Endothelial cell of umbilical vein (primary cell): ENCODE results near the gene MARVELD1. TPM values are rescaled to one million over a fixed set of nuclear protein-coding genes. Genes with fewer than 3 reads are reported as not detected.

Experiments used
- BruUV-seq: library from RNA; stranded (reverse); fragments of 400-500 nt; replicated peaks from 2 replicates; lab custom pipeline; 2021; lab: Mats Ljungman, UMichigan
- CTCF ChIA-PET: fragments of 300-600, 350-600 bp; sonication (Branson Sonifier 250); formaldehyde crosslinking; loops from one replicate; lab custom pipeline; 2021; ENCODE audit warnings: antibody characterized with exemption, inconsistent platforms; lab: Charles Lee
- POLR2A ChIA-PET: fragments of 300-600, 350-600 bp; sonication (Branson Sonifier 250); formaldehyde crosslinking; loops from one replicate; lab custom pipeline; 2021; ENCODE audit warnings: antibody characterized with exemption, inconsistent platforms; lab: Charles Lee
- DNase-seq: peaks from one replicate; pipeline ENCODE4 v3.0.0-alpha.2; 2011; ENCODE audit warnings: low read depth, low spot score
- FAIRE-seq: peaks from 2 replicates; lab custom pipeline; 2011; peaks lifted over from hg19 to GRCh38; lab: Jason Lieb, UNC
- H2AFZ ChIP-seq: 2 replicates; pipeline ENCODE4 v1.6.0; 2012; ENCODE audit warnings: low read depth, low read length, control low read depth, inconsistent platforms
- H3K27ac ChIP-seq: 2 replicates; pipeline ENCODE4 v1.5.1; 2011; ENCODE audit warnings: low read depth, mild to moderate bottlenecking, control low read depth, low read length, moderate library complexity; ENCODE audit not compliant: insufficient read depth
- H3K27me3 ChIP-seq, 2 experiments: 2 replicates each; pipeline versions ENCODE4 v1.6.0 to v1.6.1; 2011; ENCODE audit warnings: low read length in 2 of 2, mixed read lengths in 1 of 2; ENCODE audit not compliant: control insufficient read depth in 2 of 2, insufficient read depth in 2 of 2
- H3K36me3 ChIP-seq, 2 experiments: 2 replicates in 1 of 2; 3 replicates in 1 of 2; pipeline ENCODE4 v1.5.1; 2011; ENCODE audit warnings: low read length in 2 of 2, mild to moderate bottlenecking in 1 of 2, moderate library complexity in 1 of 2; ENCODE audit not compliant: control insufficient read depth in 2 of 2, insufficient read depth in 2 of 2; ENCODE audit errors: extremely low read depth in 1 of 2
- H3K4me1 ChIP-seq: 3 replicates; pipeline ENCODE4 v1.5.1; 2011; ENCODE audit warnings: mild to moderate bottlenecking, low read length; ENCODE audit not compliant: control insufficient read depth, insufficient read depth; ENCODE audit errors: extremely low read depth
- H3K4me2 ChIP-seq: 2 replicates; pipeline ENCODE4 v1.6.1; 2011; ENCODE audit warnings: low read length, control low read depth, mixed read lengths; ENCODE audit not compliant: insufficient read depth
- H3K4me3 ChIP-seq, 3 experiments: fragments of 200-600 bp in 1 of 3; sonication (generic), shearing (Covaris generic) in 1 of 3; replicated peaks in 1 of 3; 2 replicates each; pipeline ENCODE4 v1.5.1; 2011 to 2016; ENCODE audit warnings: control low read depth in 3 of 3, low read length in 3 of 3, mild to moderate bottlenecking in 2 of 3, inconsistent platforms in 1 of 3, low read depth in 1 of 3, moderate library complexity in 1 of 3; ENCODE audit not compliant: insufficient read depth in 1 of 3
- H3K79me2 ChIP-seq: 2 replicates; pipeline ENCODE4 v1.6.0; 2012; ENCODE audit warnings: low read length, inconsistent platforms; ENCODE audit not compliant: control insufficient read depth, insufficient read depth
- H3K9ac ChIP-seq: replicated peaks from 2 replicates; pipeline ENCODE3; 2011; ENCODE audit warnings: low read length, control low read depth; ENCODE audit not compliant: insufficient read depth; ENCODE audit errors: extremely low read depth
- H3K9me1 ChIP-seq: replicated peaks from 3 replicates; pipeline ENCODE4 v1.6.0; 2011; ENCODE audit warnings: mild to moderate bottlenecking, low read length; ENCODE audit not compliant: control insufficient read depth, insufficient read depth; ENCODE audit errors: extremely low read depth
- H3K9me3 ChIP-seq: replicated peaks from 2 replicates; pipeline ENCODE4 v1.5.1; 2012; ENCODE audit warnings: low read length, inconsistent platforms; ENCODE audit not compliant: control insufficient read depth, insufficient read depth
- H4K20me1 ChIP-seq: replicated peaks from 2 replicates; pipeline ENCODE3; 2011; ENCODE audit warnings: mild to moderate bottlenecking, low read length; ENCODE audit not compliant: control insufficient read depth, insufficient read depth; ENCODE audit errors: extremely low read depth
- EZH2 ChIP-seq: IDR thresholded peaks from 2 replicates; pipeline ENCODE4 v1.6.1; 2012; ENCODE audit warnings: borderline replicate concordance, low read depth, mild to moderate bottlenecking, moderate library complexity, low read length, inconsistent platforms; ENCODE audit not compliant: severe bottlenecking
- FOS ChIP-seq: IDR thresholded peaks from 2 replicates; pipeline ENCODE4 v1.6.1; 2011; ENCODE audit warnings: mild to moderate bottlenecking, low read length, moderate library complexity, borderline replicate concordance; ENCODE audit not compliant: insufficient read depth
- GATA2 ChIP-seq: IDR thresholded peaks from 2 replicates; pipeline ENCODE4 v1.7.0; 2011; ENCODE audit warnings: low read depth, mild to moderate bottlenecking, moderate library complexity, mixed read lengths, low read length; ENCODE audit not compliant: insufficient read length, insufficient read depth
- JUN ChIP-seq: IDR thresholded peaks from 2 replicates; pipeline ENCODE4 v1.6.1; 2011; ENCODE audit warnings: borderline replicate concordance, low read depth; ENCODE audit not compliant: insufficient read length, insufficient read depth
- MYC ChIP-seq: IDR thresholded peaks from one replicate; pipeline ENCODE4 v1.6.1; 2011; ENCODE audit warnings: mild to moderate bottlenecking, low read depth, low read length
- POLR2A ChIP-seq: IDR thresholded peaks from 2 replicates; pipeline ENCODE4 v1.6.1; 2012; ENCODE audit warnings: low read depth, mild to moderate bottlenecking, control low read depth, low read length
- POLR2AphosphoS5 ChIP-seq: IDR thresholded peaks from 2 replicates; pipeline ENCODE4 v1.6.1; 2012; ENCODE audit warnings: low read depth, mild to moderate bottlenecking, control low read depth, low read length, moderate library complexity; ENCODE audit not compliant: insufficient read depth
- dilution Hi-C: fragments of 300-500 bp; cut with MboI; formaldehyde crosslinking; loops from one replicate; pipeline ENCODE4 v1.15.0; 2019; ENCODE audit warnings: low sequenced_read_pairs; ENCODE audit not compliant: extremely low pct_ligation_motif_present
- intact Hi-C: fragments of 100-400 bp; cut with micrococcal nuclease; formaldehyde crosslinking; loops from one replicate; pipeline ENCODE4 v1.10.0; 2022
- polyA plus RNA-seq, 4 experiments: library from polyadenylated mRNA; depleted of rRNA in 3 of 4; stranded (reverse) in 3 of 4; unstranded in 1 of 4; fragments of >200 nt; gene quantifications; 2 replicates each; pipeline versions ENCODE4 v1.2.1 to v1.2.3, GENCODE V29; 2011 to 2012; ENCODE audit warnings: missing spikeins in 1 of 4
- total RNA-seq: library from RNA; stranded (reverse); gene quantifications from 2 replicates; pipeline ENCODE4 v1.2.3, GENCODE V29; 2021
- TF ChIP-seq, protein P1 (sequence below): IDR thresholded peaks from 2 replicates; pipeline ENCODE4 v1.6.1; 2011; ENCODE audit not compliant: insufficient read depth, insufficient read length
- TF ChIP-seq, protein P2 (sequence below), 2 donors: IDR thresholded peaks; 1 replicate in 1 of 2; 2 replicates in 1 of 2; pipeline ENCODE4 v1.5.1; 2011; ENCODE audit warnings: low read length in 2 of 2, mild to moderate bottlenecking in 2 of 2, moderate library complexity in 2 of 2, control low read depth in 1 of 2, inconsistent platforms in 1 of 2, low read depth in 1 of 2; ENCODE audit not compliant: insufficient read depth in 1 of 2; ENCODE audit errors: extremely low read depth in 1 of 2

MARVELD1 gene
- total and polyA plus RNA-seq, 2 donors (not counting 3 experiments of a cell fraction or from before 2014, with no cell fraction given), result 67.3 to 78.3 TPM

GRCh38 chr10:97724341-97724941 lies 10.9 kb downstream of the MARVELD1 start:
- Histone ChIP-seq H3K9me3 (no peaks in the 10 kb centered on the region), H3K4me2 (no peak overlapping the region), H3K27me3 (no peaks in the 10 kb centered on the region), H3K4me3 (no peak overlapping the region), H3K27ac (no peak overlapping the region), H4K20me1 (no peaks in the 10 kb centered on the region), H3K4me1 (peaks cover 8% of the 10 kb centered on the region), H3K9ac (no peak overlapping the region), H2AFZ (no peak overlapping the region), H3K79me2 (no peaks in the 10 kb centered on the region), H3K9me1 (no peaks in the 10 kb centered on the region), H3K36me3 (no peaks in the 10 kb centered on the region)
- ChIA-PET CTCF (interaction anchor here (1.3 to 21.8 kb wide), 5 partner anchors 9 to 47 kb away, joined by 4 to 863 read pairs (median 8); partner anchors contain the start of genes AVPI1 and MARVELD1), POLR2A (interaction anchor here (0.7 kb wide), 1 partner anchor 1723 kb away, joined by 5 read pairs; no protein-coding TSS in a partner anchor)
- TF ChIP-seq POLR2AphosphoS5 (no peak), JUN (no peak), EZH2 (no peak), GATA2 (no peak), POLR2A (no peak), MYC (no peak), FOS (no peak)
- TF ChIP-seq, protein P1, sequence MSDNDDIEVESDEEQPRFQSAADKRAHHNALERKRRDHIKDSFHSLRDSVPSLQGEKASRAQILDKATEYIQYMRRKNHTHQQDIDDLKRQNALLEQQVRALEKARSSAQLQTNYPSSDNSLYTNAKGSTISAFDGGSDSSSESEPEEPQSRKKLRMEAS, result no peak
- TF ChIP-seq, protein P2, sequence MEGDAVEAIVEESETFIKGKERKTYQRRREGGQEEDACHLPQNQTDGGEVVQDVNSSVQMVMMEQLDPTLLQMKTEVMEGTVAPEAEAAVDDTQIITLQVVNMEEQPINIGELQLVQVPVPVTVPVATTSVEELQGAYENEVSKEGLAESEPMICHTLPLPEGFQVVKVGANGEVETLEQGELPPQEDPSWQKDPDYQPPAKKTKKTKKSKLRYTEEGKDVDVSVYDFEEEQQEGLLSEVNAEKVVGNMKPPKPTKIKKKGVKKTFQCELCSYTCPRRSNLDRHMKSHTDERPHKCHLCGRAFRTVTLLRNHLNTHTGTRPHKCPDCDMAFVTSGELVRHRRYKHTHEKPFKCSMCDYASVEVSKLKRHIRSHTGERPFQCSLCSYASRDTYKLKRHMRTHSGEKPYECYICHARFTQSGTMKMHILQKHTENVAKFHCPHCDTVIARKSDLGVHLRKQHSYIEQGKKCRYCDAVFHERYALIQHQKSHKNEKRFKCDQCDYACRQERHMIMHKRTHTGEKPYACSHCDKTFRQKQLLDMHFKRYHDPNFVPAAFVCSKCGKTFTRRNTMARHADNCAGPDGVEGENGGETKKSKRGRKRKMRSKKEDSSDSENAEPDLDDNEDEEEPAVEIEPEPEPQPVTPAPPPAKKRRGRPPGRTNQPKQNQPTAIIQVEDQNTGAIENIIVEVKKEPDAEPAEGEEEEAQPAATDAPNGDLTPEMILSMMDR (IDR thresholded peaks at IDR 0.05; ENCODE audit: extremely low read depth in 1 of 2, insufficient read depth in 1 of 2, low read depth in 1 of 2, low read length in 2 of 2), result no peak
- FAIRE-seq, result no peak
- dilution Hi-C loops (no loop called here), intact Hi-C loops (no loop called here)
- no TSS peak for BruUV-seq
- no peak for DNase-seq
